OCI-LY1 (cell line): ENCODE measurements around the gene SPRED2.

Experiments
- CTCF ChIP-seq: fragments of 200-600 bp; sonication (generic), shearing (Covaris generic); IDR thresholded peaks from 2 replicates; pipeline ENCODE4 v1.5.1; 2017; ENCODE audit warnings: mild to moderate bottlenecking, antibody characterized with exemption, low read length, moderate library complexity, mixed read lengths
- EZH2 ChIP-seq: fragments of 200-600 bp; sonication (generic), shearing (Covaris generic); IDR thresholded peaks from 2 replicates; pipeline ENCODE4 v1.8.0; 2017; ENCODE audit warnings: borderline replicate concordance, mixed run types, mild to moderate bottlenecking, antibody characterized with exemption, low read length, moderate library complexity, mixed read lengths

DNA sequence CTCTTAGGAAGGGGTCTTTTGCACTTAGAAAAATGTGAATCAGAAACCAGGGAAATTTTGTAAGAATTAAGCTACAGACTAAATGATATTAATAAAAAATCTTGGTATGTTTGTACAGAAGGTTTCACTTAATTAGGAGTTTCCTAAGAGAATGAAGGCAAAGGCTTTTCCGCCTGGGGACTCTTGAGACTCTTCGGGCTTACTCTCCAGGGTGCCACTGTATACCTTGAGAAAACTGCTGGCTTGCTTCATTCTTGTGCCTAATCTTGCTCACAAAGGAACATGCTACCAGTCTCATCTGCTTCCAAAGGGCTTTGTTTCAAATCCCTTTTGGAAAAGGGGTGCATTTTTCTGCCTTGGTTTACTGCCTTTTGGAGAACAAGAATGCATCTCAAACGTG, 155.3 kb downstream of the SPRED2 start:
- TF ChIP-seq CTCF (no peak), EZH2 (no peak)
